Tibial artery (tissue), 4 donors: ENCODE measurements around the gene SLC9A3.

Source experiments
- DNase-seq, 2 donors: peaks; one replicate each; pipeline ENCODE4 v3.0.0-alpha.2; 2019
- H3K27ac ChIP-seq, 2 donors: fragments of 200-600 bp; sonication (generic) in 1 of 2; 1 replicate in 1 of 2; 2 replicates in 1 of 2; pipeline ENCODE4 v1.5.1; 2018 to 2019; ENCODE audit warnings: mild to moderate bottlenecking in 1 of 2
- H3K27me3 ChIP-seq, 2 donors: fragments of 200-600 bp; sonication (generic) in 1 of 2; one replicate each; pipeline versions ENCODE4 v1.5.1 to v1.6.0; 2016 to 2019
- H3K36me3 ChIP-seq, 3 donors: fragments of 200-600 bp; sonication (generic) in 2 of 3; one replicate each; pipeline ENCODE4 v1.5.1; 2016 to 2019; ENCODE audit warnings: mild to moderate bottlenecking in 2 of 3
- H3K4me1 ChIP-seq, 4 donors: fragments of 200-600 bp; sonication (generic) in 2 of 4; 1 replicate in 3 of 4; 2 replicates in 1 of 4; pipeline ENCODE4 v1.5.1; 2016 to 2019
- H3K4me3 ChIP-seq, 2 donors: fragments of 200-600 bp; sonication (generic) in 1 of 2; 1 replicate in 1 of 2; 2 replicates in 1 of 2; pipeline ENCODE4 v1.5.1; 2018 to 2019; ENCODE audit warnings: mild to moderate bottlenecking in 2 of 2
- H3K9me3 ChIP-seq, 3 donors: fragments of 200-600 bp; sonication (generic) in 1 of 3; one replicate each; pipeline ENCODE4 v1.5.1; 2016 to 2019
- CTCF ChIP-seq, 2 experiments: fragments of 200-600 bp in 1 of 2; fragments of 450-650 bp in 1 of 2; IDR thresholded peaks; one replicate each; pipeline ENCODE4 v1.5.1; 2017 to 2019; ENCODE audit warnings: antibody characterized with exemption in 2 of 2, mild to moderate bottlenecking in 1 of 2, moderate library complexity in 1 of 2
- intact Hi-C: fragments of 100-400 bp; cut with DNase I; formaldehyde crosslinking; loops from one replicate; pipeline ENCODE4 v1.15.0; 2023; ENCODE audit warnings: low total_unique reads

The SLC9A3 gene

GRCh38 chr5:543351-543750, 19.1 kb upstream of the SLC9A3 start:
- Histone ChIP-seq H3K4me1 (no peaks in the 10 kb centered on the region), H3K27me3 (peaks cover 0 to 59% of the 10 kb centered on the region in 2 donors), H3K36me3 (no peaks in the 10 kb centered on the region), H3K9me3 (no peaks in the 10 kb centered on the region), H3K4me3 (no peak overlapping the region), H3K27ac (no peak overlapping the region)
- peak in 1 of 2 donors; percentile 50 for DNase-seq
- no peak for TF ChIP-seq CTCF (IDR thresholded peaks at IDR 0.05)
- intact Hi-C loops = no loop called here

- Histone ChIP-seq H3K36me3 (no peaks in the 10 kb centered on the region), H3K4me3 (no peak overlapping the region), H3K27me3 (peaks cover 0 to 60% of the 10 kb centered on the region in 2 donors), H3K9me3 (no peaks in the 10 kb centered on the region), H3K4me1 (no peaks in the 10 kb centered on the region), H3K27ac (no peak overlapping the region)
- no peak for TF ChIP-seq CTCF (IDR thresholded peaks at IDR 0.05)
- intact Hi-C loops = no loop called here
- DNase-seq = peak in 1 of 2 donors; percentile 62
Measured at GRCh38 chr5:542319-543311, 18.4 kb upstream of the SLC9A3 start.

- Histone ChIP-seq H3K27ac (no peak overlapping the region), H3K36me3 (no peaks in the 10 kb centered on the region), H3K27me3 (peaks cover 0 to 56% of the 10 kb centered on the region in 2 donors), H3K4me3 (no peak overlapping the region), H3K9me3 (no peaks in the 10 kb centered on the region), H3K4me1 (no peaks in the 10 kb centered on the region)
- TF ChIP-seq CTCF (IDR thresholded peaks at IDR 0.05) = no peak
- DNase-seq = peak in 1 of 2 donors; percentile 53
- intact Hi-C loops = no loop called here
Measured at GRCh38 chr5:541539-542318, 17.5 kb upstream of the SLC9A3 start.

- no peak for DNase-seq
- Histone ChIP-seq H3K27me3 (peaks cover 0 to 53% of the 10 kb centered on the region in 2 donors), H3K9me3 (no peaks in the 10 kb centered on the region), H3K4me1 (no peaks in the 10 kb centered on the region), H3K36me3 (no peaks in the 10 kb centered on the region), H3K27ac (no peak overlapping the region), H3K4me3 (no peak overlapping the region)
- TF ChIP-seq CTCF (IDR thresholded peaks at IDR 0.05) = no peak
- intact Hi-C loops = no loop called here
Measured at GRCh38 chr5:540906-541538, 16.8 kb upstream of the SLC9A3 start.

- Histone ChIP-seq H3K4me1 (no peaks in the 10 kb centered on the region), H3K27me3 (peaks cover 0 to 59% of the 10 kb centered on the region in 2 donors), H3K4me3 (no peak overlapping the region), H3K9me3 (no peaks in the 10 kb centered on the region), H3K27ac (no peak overlapping the region), H3K36me3 (no peaks in the 10 kb centered on the region)
- intact Hi-C loops = no loop called here
- no peak for TF ChIP-seq CTCF (IDR thresholded peaks at IDR 0.05)
- DNase-seq = no peak
Measured at GRCh38 chr5:540071-540905, 16.0 kb upstream of the SLC9A3 start.
